A549 (cell line): ENCODE results near the gene STXBP6. TPM values are rescaled to one million over a fixed set of nuclear protein-coding genes. Genes with fewer than 3 reads are reported as not detected.

ENCODE experiments used
- ATAC-seq, 2 experiments: fragments of 200-7000 bp in 1 of 2; fragments of >200 bp in 1 of 2; cut with Nextera tagmentation in 1 of 2; cut with Tn5 transposase in 1 of 2; 3 replicates each; pipeline versions ENCODE4 v1.8.0 to v1.9.1; 2018 to 2020; ENCODE audit warnings: mild to moderate bottlenecking in 1 of 2, moderate library complexity in 1 of 2
- CTCF ChIA-PET: fragments of 300-600 bp; sonication (Branson Sonifier 250); formaldehyde crosslinking; extraction: SDS; loops from one replicate; lab custom pipeline; 2021; ENCODE audit warnings: antibody characterized with exemption, inconsistent platforms; lab: Yijun Ruan, JAX
- POLR2A ChIA-PET: fragments of 350-600 bp; formaldehyde crosslinking; extraction: SDS; loops from one replicate; lab custom pipeline; 2021; ENCODE audit warnings: antibody characterized with exemption, inconsistent platforms; lab: Yijun Ruan, JAX
- DNase-seq, 2 experiments: peaks; one replicate each; pipeline versions ENCODE4 v3.0.0 to v3.0.0-alpha.2; 2011 to 2016; ENCODE audit warnings: low read depth in 1 of 2, low spot score in 1 of 2
- FAIRE-seq: peaks from 2 replicates; lab custom pipeline; 2011; peaks lifted over from hg19 to GRCh38; lab: Jason Lieb, UNC
- H3K27ac ChIP-seq, 2 experiments: fragments of >200 bp; sonication (Bioruptor Twin); formaldehyde crosslinking; 3 replicates each; pipeline ENCODE4 v1.5.1; 2016 to 2017
- H3K4me1 ChIP-seq: fragments of >200 bp; sonication (Bioruptor Twin); formaldehyde crosslinking; 3 replicates; pipeline ENCODE4 v1.6.1; 2016
- H3K4me2 ChIP-seq: fragments of >200 bp; sonication (Bioruptor Twin); formaldehyde crosslinking; 3 replicates; pipeline ENCODE4 v1.6.1; 2016
- H3K4me3 ChIP-seq: fragments of >200 bp; sonication (Bioruptor Twin); formaldehyde crosslinking; 3 replicates; pipeline ENCODE4 v1.5.1; 2016
- H3K9me3 ChIP-seq: fragments of >200 bp; sonication (Bioruptor Twin); formaldehyde crosslinking; 3 replicates; pipeline ENCODE4 v1.6.1; 2016
- BHLHE40 ChIP-seq: IDR thresholded peaks from 2 replicates; pipeline ENCODE4 v1.6.1; 2012; ENCODE audit warnings: low read depth, low read length, inconsistent platforms
- CBX8 ChIP-seq: fragments of 200-600 bp; sonication (generic); IDR thresholded peaks from 2 replicates; pipeline ENCODE4 v1.6.1; 2016
- CEBPB ChIP-seq, 2 experiments: fragments of >200 bp in 1 of 2; sonication (Bioruptor Twin) in 1 of 2; formaldehyde crosslinking in 1 of 2; IDR thresholded peaks; 2 replicates each; pipeline ENCODE4 v1.6.1; 2012 to 2016
- CHD2 ChIP-seq: fragments of 150-350 bp; IDR thresholded peaks from 2 replicates; pipeline ENCODE4 v1.6.1; 2014; ENCODE audit warnings: low read length; ENCODE audit not compliant: partially characterized antibody
- EHF ChIP-seq: fragments of 250-450 bp; sonication (Bioruptor Pico); IDR thresholded peaks from 2 replicates; pipeline ENCODE4 v1.5.0; 2020; ENCODE audit warnings: mild to moderate bottlenecking
- EP300 ChIP-seq, 2 experiments: fragments of >200 bp; sonication (Bioruptor Twin); formaldehyde crosslinking; IDR thresholded peaks; 2 replicates in 1 of 2; 3 replicates in 1 of 2; pipeline ENCODE4 v1.6.1; 2016 to 2017
- HOXA7 ChIP-seq: fragments of 250-450 bp; sonication (Bioruptor Pico); IDR thresholded peaks from 2 replicates; pipeline ENCODE4 v1.5.0; 2020; ENCODE audit warnings: mild to moderate bottlenecking, moderate library complexity
- HOXB5 ChIP-seq: fragments of 250-450 bp; sonication (Bioruptor Pico); IDR thresholded peaks from 2 replicates; pipeline ENCODE4 v1.5.0; 2020; ENCODE audit warnings: mild to moderate bottlenecking, moderate library complexity
- JUN ChIP-seq, 2 experiments: fragments of >200 bp; sonication (Bioruptor Twin); formaldehyde crosslinking; IDR thresholded peaks; 2 replicates in 1 of 2; 3 replicates in 1 of 2; pipeline ENCODE4 v1.6.1; 2016 to 2017
- JUNB ChIP-seq: fragments of >200 bp; sonication (Bioruptor Twin); formaldehyde crosslinking; IDR thresholded peaks from 2 replicates; pipeline ENCODE4 v1.6.1; 2016
- KDM5A ChIP-seq: fragments of 200-600 bp; sonication (generic); IDR thresholded peaks from 2 replicates; pipeline ENCODE4 v1.6.1; 2016; ENCODE audit warnings: antibody characterized with exemption, mild to moderate bottlenecking
- MAFK ChIP-seq: fragments of 450-650 bp; IDR thresholded peaks from 2 replicates; pipeline ENCODE4 v1.6.1; 2014; ENCODE audit not compliant: partially characterized antibody
- MAZ ChIP-seq: fragments of 150-350 bp; IDR thresholded peaks from 2 replicates; pipeline ENCODE4 v1.6.1; 2014; ENCODE audit warnings: antibody characterized with exemption, low read depth, low read length, borderline replicate concordance
- MYC ChIP-seq: IDR thresholded peaks from 2 replicates; pipeline ENCODE4 v1.6.1; 2012; ENCODE audit warnings: mild to moderate bottlenecking, inconsistent platforms, low read length, improper control_type of control experiment, borderline replicate concordance
- NFE2L2 ChIP-seq: fragments of 150-350 bp; conservative IDR thresholded peaks from 2 replicates; pipeline ENCODE4 v1.6.1; 2014; ENCODE audit warnings: low read length
- NPAS2 ChIP-seq: fragments of 250-450 bp; sonication (Bioruptor Pico); IDR thresholded peaks from 2 replicates; pipeline ENCODE4 v1.8.0; 2022; ENCODE audit warnings: mild to moderate bottlenecking, moderate library complexity, borderline replicate concordance
- RCOR1 ChIP-seq: fragments of 150-350 bp; IDR thresholded peaks from 2 replicates; pipeline ENCODE4 v1.6.1; 2014; ENCODE audit warnings: antibody characterized with exemption, low read length, low read depth
- TFCP2L1 ChIP-seq: fragments of 250-450 bp; sonication (Bioruptor Pico); IDR thresholded peaks from 2 replicates; pipeline ENCODE4 v1.5.0; 2021; ENCODE audit warnings: mild to moderate bottlenecking
- ZNF302 ChIP-seq: fragments of 250-450 bp; sonication (Bioruptor Pico); IDR thresholded peaks from 2 replicates; pipeline ENCODE4 v1.9.0; 2021; ENCODE audit warnings: inconsistent platforms, mild to moderate bottlenecking, moderate library complexity
- WGBS: methylation state at CpG from one replicate; pipeline ENCODE4 v1.1.6; 2017; ENCODE audit errors: missing lambda C conversion rate; 5-methylcytosine and 5-hydroxymethylcytosine counted together
- polyA plus RNA-seq, 4 experiments: library from polyadenylated mRNA; depleted of rRNA in 3 of 4; stranded (reverse); fragments of >200 nt; fragmentation: RNase III in 1 of 4; extraction: RNeasy Plus Mini Kit Qiagen cat#74134 plus additional on column Dnase treatment in 1 of 4; gene quantifications; 2 replicates in 3 of 4; 3 replicates in 1 of 4; pipeline ENCODE4 v1.2.3, GENCODE V29; 2011 to 2017
- TF ChIP-seq, protein P1 (sequence below): fragments of 150-350 bp; IDR thresholded peaks from 2 replicates; pipeline ENCODE4 v1.6.1; 2014; ENCODE audit warnings: low read depth, mild to moderate bottlenecking, low read length
- TF ChIP-seq, protein P2 (sequence below): fragments of 250-450 bp; sonication (Bioruptor Pico); IDR thresholded peaks from 2 replicates; pipeline ENCODE4 v1.5.0; 2020; ENCODE audit warnings: low read depth, mild to moderate bottlenecking, moderate library complexity
- TF ChIP-seq, protein P3 (sequence below): fragments of >200 bp; sonication (Bioruptor Twin); formaldehyde crosslinking; IDR thresholded peaks from 3 replicates; pipeline ENCODE4 v1.6.1; 2016
- TF ChIP-seq, protein P4 (sequence below): IDR thresholded peaks from 2 replicates; pipeline ENCODE4 v1.6.1; 2012

The STXBP6 gene
- polyA plus RNA-seq, 2 of the 4 experiments (the other 2 are of a cell fraction): 1.7 to 6.3 TPM

DNA sequence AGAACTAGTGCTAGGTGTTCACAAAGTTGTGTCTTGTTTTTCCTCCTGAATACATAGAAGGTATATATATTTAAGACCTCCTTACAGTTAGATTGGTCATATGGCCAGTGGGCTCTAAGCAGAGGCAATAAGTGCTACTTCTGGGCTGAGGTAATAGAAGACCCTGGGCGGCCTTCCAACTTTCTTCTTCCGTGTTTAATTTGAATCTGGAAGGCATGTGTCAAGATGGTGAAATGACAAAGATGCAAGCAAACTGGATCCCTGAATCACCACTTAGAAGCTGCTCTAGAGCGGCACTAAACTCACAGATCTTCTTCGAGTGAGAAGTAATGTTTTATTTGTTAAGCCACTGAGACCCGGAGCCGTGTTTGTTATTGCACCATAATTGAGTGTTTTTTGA is 215.0 kb downstream of the STXBP6 start (continued):
- TF ChIP-seq EHF (CRISPR knock-in tag) (no peak), JUNB (no peak), KDM5A (no peak)
- TF ChIP-seq, protein P1, sequence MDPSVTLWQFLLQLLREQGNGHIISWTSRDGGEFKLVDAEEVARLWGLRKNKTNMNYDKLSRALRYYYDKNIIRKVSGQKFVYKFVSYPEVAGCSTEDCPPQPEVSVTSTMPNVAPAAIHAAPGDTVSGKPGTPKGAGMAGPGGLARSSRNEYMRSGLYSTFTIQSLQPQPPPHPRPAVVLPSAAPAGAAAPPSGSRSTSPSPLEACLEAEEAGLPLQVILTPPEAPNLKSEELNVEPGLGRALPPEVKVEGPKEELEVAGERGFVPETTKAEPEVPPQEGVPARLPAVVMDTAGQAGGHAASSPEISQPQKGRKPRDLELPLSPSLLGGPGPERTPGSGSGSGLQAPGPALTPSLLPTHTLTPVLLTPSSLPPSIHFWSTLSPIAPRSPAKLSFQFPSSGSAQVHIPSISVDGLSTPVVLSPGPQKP: no peak

DNA sequence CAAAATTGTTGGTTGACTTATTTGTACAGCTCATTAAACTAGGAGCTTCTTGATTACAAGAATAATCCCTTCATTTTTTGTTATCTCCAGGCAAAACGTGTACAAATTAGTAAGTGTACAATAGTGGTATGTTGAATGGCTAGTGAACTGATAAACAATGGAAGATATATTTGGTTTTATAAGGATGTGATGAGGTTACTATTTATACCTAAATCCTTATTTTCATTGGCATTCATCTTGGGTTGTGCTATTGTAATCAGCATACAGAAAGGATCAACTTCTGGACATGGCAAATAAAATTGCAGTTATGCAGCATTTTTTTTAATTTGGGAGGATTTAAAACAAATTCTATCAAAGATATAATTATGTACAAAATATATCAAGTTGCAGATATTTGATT is 216.6 kb downstream of the STXBP6 start:
- no peak for FAIRE-seq
- H3K27ac ChIP-seq: no peak overlapping the region
- TF ChIP-seq EP300 (IDR thresholded peaks at IDR 0.05) (no peak), MAZ (no peak), NFE2L2 (no peak), HOXB5 (no peak), CEBPB (IDR thresholded peaks at IDR 0.05) (no peak), ZNF302 (CRISPR knock-in tag) (no peak), TFCP2L1 (no peak), JUN (IDR thresholded peaks at IDR 0.05) (no peak), CBX8 (no peak), EHF (CRISPR knock-in tag) (no peak), HOXA7 (CRISPR knock-in tag) (no peak)
- TF ChIP-seq, protein P2, sequence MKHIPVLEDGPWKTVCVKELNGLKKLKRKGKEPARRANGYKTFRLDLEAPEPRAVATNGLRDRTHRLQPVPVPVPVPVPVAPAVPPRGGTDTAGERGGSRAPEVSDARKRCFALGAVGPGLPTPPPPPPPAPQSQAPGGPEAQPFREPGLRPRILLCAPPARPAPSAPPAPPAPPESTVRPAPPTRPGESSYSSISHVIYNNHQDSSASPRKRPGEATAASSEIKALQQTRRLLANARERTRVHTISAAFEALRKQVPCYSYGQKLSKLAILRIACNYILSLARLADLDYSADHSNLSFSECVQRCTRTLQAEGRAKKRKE: no peak
- TF ChIP-seq, protein P3, sequence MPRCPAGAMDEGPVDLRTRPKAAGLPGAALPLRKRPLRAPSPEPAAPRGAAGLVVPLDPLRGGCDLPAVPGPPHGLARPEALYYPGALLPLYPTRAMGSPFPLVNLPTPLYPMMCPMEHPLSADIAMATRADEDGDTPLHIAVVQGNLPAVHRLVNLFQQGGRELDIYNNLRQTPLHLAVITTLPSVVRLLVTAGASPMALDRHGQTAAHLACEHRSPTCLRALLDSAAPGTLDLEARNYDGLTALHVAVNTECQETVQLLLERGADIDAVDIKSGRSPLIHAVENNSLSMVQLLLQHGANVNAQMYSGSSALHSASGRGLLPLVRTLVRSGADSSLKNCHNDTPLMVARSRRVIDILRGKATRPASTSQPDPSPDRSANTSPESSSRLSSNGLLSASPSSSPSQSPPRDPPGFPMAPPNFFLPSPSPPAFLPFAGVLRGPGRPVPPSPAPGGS: no peak
- no peaks in the 10 kb centered on the region for H3K9me3 ChIP-seq
- ATAC-seq: no peak
- WGBS: 28% methylated on average over 1 of the region's 1 CpG
- DNase-seq: no peak
- H3K4me2 ChIP-seq: no peak overlapping the region
- ChIA-PET POLR2A (no interaction called here), CTCF (no interaction called here)
- H3K4me3 ChIP-seq: no peak overlapping the region
- H3K4me1 ChIP-seq: no peaks in the 10 kb centered on the region

DNA sequence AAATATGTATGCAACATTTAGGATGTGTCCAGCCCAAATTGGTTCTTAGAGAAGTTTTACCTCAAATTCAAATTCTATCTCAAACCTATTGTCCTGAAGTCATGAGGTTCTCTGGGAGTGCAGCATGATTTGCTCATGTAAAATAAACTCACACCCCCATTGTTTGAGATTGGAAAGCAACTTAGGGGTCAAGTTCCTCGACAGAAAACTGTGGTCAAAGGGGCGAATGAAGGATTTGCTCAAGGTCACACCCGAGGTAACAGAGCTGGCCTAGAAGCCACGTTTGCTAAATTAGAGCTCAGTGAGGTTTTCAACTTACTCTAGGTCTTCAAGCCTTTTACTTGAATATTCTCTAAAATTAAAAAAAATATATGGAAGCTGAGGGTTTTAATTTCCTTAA is 218.3 kb downstream of the STXBP6 start:
- Histone ChIP-seq H3K9me3 (no peaks in the 10 kb centered on the region), H3K27ac (no peak overlapping the region), H3K4me2 (no peak overlapping the region), H3K4me1 (no peaks in the 10 kb centered on the region), H3K4me3 (no peak overlapping the region)
- CTCF ChIA-PET: interaction anchor here (1.1 to 1.8 kb wide), 2 partner anchors 8 to 12 kb away, joined by 3 to 7 read pairs; no protein-coding TSS in a partner anchor
- 13% methylated on average over 4 of the region's 4 CpGs for WGBS
- POLR2A ChIA-PET: no interaction called here
- no peak for FAIRE-seq
- DNase-seq: no peak
- ATAC-seq: no peak
- TF ChIP-seq, protein P4, sequence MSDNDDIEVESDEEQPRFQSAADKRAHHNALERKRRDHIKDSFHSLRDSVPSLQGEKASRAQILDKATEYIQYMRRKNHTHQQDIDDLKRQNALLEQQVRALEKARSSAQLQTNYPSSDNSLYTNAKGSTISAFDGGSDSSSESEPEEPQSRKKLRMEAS: no peak
- TF ChIP-seq BHLHE40: no peak
- no peak for TF ChIP-seq RCOR1
- TF ChIP-seq NPAS2 (CRISPR knock-in tag): no peak
- TF ChIP-seq CHD2: no peak
- no peak for TF ChIP-seq KDM5A
- TF ChIP-seq JUNB: no peak
- TF ChIP-seq, protein P2: no peak
- TF ChIP-seq MAFK: no peak
- no peak for TF ChIP-seq MYC
